ENCODE measurements around the gene TMEM208. TPM values are rescaled to one million over a fixed set of nuclear protein-coding genes. Genes with fewer than 3 reads are reported as not detected.

The TMEM208 gene
- total RNA-seq, 4 donors from 2014 or later = 23.9 to 40.3 (median 33.3) TPM

- DNase-seq = no peak
- H3K4me1 ChIP-seq = peaks cover 0 to 23% (median 7%) of the 10 kb centered on the region in 4 donors
Observed at GRCh38 chr16:67226295-67226803, 581 bp upstream of the TMEM208 start.

GRCh38 chr16:67227567-67227921 lies 614 bp downstream of the TMEM208 start:
- no peak for TF ChIP-seq CTCF (IDR thresholded peaks at IDR 0.05)
- no peak for TF ChIP-seq POLR2A (IDR thresholded peaks at IDR 0.05)
- H3K4me1 ChIP-seq = peaks cover 0 to 23% (median 7%) of the 10 kb centered on the region in 4 donors
- peaks cover 0 to 41% (median 0%) of the 10 kb centered on the region in 3 donors for H3K36me3 ChIP-seq
- no peak for DNase-seq
- H3K27me3 ChIP-seq = no peaks in the 10 kb centered on the region
- peak overlapping the region; percentile 65 to 96 (median 90) for H3K4me3 ChIP-seq
- peak overlapping the region; percentile 75 to 85 (median 83) for H3K27ac ChIP-seq
- H3K9me3 ChIP-seq = no peaks in the 10 kb centered on the region

More at GRCh38 chr16:67226295-67226803, 581 bp upstream of the TMEM208 start:
- no peak for TF ChIP-seq POLR2A (IDR thresholded peaks at IDR 0.05)
- TF ChIP-seq CTCF (IDR thresholded peaks at IDR 0.05) = no peak
- Histone ChIP-seq H3K36me3 (peaks cover 0 to 34% (median 0%) of the 10 kb centered on the region in 3 donors), H3K27ac (peak overlapping the region; percentile 75 to 85 (median 83)), H3K27me3 (no peaks in the 10 kb centered on the region), H3K9me3 (no peaks in the 10 kb centered on the region), H3K4me3 (peak overlapping the region; percentile 65 to 96 (median 90))

- no peak for DNase-seq
- Histone ChIP-seq H3K36me3 (peaks cover 0 to 43% (median 0%) of the 10 kb centered on the region in 3 donors), H3K27ac (no peak overlapping the region), H3K9me3 (no peaks in the 10 kb centered on the region), H3K4me3 (peak overlapping the region in 2 of 4 donors; percentile 65 to 91), H3K27me3 (no peaks in the 10 kb centered on the region), H3K4me1 (peaks cover 0 to 23% (median 7%) of the 10 kb centered on the region in 4 donors)
- TF ChIP-seq CTCF (IDR thresholded peaks at IDR 0.05) (no peak), POLR2A (IDR thresholded peaks at IDR 0.05) (no peak)
Observed at GRCh38 chr16:67228034-67228785, 1.3 kb downstream of the TMEM208 start.

GRCh38 chr16:67228905-67229304 lies 2.0 kb downstream of the TMEM208 start:
- no peaks in the 10 kb centered on the region for H3K27me3 ChIP-seq
- peak in 1 of 3 donors; percentile 39 for DNase-seq
- H3K27ac ChIP-seq = no peak overlapping the region
- TF ChIP-seq POLR2A (IDR thresholded peaks at IDR 0.05) (no peak), CTCF (IDR thresholded peaks at IDR 0.05) (no peak)
- peaks cover 0 to 50% (median 0%) of the 10 kb centered on the region in 3 donors for H3K36me3 ChIP-seq
- H3K9me3 ChIP-seq = no peaks in the 10 kb centered on the region
- H3K4me1 ChIP-seq = peaks cover 0 to 19% (median 7%) of the 10 kb centered on the region in 4 donors
- no peak overlapping the region for H3K4me3 ChIP-seq

- peak in 1 of 3 donors; percentile 47 for DNase-seq
- H3K4me3 ChIP-seq = no peak overlapping the region
- H3K36me3 ChIP-seq = peaks cover 0 to 63% (median 0%) of the 10 kb centered on the region in 3 donors
- no peaks in the 10 kb centered on the region for H3K9me3 ChIP-seq
- no peaks in the 10 kb centered on the region for H3K27me3 ChIP-seq
- no peak overlapping the region for H3K27ac ChIP-seq
- TF ChIP-seq CTCF (IDR thresholded peaks at IDR 0.05) (no peak), POLR2A (IDR thresholded peaks at IDR 0.05) (no peak)
- peaks cover 0 to 18% (median 7%) of the 10 kb centered on the region in 4 donors for H3K4me1 ChIP-seq
Observed at GRCh38 chr16:67229906-67230808, 3.2 kb downstream of the TMEM208 start.

All from Peyer's patch (tissue), 4 donors.